ENCODE results near the gene RIMOC1.
"Not testable (repeated sequence)": the region's sequence is repeated elsewhere in the genome, so short reads cannot be mapped to it uniquely, and the experiment has no call there.

The RIMOC1 gene

DNA sequence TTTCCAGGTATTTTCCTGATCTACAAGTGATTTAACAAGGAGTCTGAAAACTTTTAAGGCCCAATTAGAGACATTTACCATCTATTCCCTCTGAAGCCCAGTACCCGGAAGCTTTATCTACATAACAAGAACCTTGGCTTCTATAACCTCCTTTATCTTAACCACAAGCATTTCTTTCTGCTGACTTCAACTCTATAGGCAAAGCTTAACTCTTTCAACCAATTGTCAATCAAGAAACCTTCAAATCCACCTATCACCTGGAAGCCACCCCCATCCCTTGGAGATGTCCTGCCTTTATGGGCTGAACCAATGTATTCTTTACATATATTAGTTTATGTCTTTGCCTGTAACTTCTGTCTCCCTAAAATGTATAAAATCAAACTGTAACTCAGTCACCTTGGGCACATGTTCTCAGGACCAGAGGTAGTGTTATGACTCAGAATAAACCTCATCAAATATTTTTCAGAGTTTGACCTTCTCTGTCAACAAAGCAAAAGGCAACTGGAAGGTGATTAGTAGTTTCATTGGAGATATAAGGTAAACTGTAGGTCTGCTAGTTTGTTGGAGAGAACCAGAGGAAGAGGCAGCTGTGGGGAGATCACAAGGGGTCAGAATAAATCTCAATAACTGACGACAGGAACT is 13.0 kb upstream of the RIMOC1 start:
- DNase-seq (ENCODE audit: low read depth in 2 of 2): no peak

DNA sequence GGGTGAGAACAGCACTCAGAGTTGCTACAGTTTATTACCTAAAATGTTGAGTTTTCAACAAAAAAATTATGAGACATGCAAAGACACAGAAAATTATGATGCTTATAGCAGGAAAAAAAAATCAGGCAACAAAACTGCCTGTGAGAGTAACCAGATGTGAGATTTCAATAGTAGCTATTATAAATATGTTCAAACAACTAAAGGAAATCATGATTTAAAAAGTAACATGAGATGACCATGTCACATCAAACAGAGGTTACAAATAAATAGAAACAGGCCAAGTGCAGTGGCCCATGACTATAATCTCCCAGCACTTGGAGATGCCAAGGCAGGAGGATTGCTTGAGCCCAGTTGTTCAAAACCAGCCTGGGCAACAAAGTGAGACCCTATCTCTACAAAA is 12.1 kb upstream of the RIMOC1 start:
- no peak for DNase-seq (ENCODE audit: low read depth in 2 of 2)

DNA sequence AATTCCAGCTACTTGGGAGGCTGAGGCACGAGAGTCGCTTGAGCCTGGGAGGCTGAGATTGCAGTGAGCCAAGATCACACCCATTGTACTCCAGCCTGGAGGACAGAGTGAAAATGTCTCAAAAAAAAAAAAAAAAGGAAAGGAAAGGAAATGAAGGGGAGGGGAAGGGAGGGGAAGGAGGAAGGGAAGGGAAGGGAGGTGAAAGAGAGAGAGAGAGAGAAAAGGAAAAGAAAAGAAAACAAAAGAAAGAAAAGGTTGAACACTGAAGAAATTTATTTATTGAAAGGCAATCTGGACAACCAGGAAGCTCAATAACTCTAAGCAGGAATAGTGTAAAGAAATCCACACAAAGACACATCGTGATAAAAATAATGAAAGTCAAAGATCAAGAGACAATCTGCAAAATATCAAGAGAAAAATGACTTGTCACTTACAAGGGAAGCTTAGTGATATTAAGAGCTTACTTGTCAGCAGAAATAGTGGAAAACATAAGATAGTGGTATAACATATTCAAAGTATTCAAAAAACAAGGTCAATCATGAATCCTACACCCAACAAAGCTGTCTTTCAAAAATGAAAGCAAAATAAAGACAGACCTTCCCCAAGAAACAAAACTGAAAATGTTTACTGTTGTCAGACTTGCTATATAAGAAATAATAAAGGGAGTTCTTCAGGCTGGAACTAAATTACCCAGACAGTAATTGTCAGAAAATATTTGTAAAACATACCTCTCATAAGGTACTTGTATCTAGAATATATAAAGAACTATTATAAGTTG is 10.9 kb upstream of the RIMOC1 start:
- no peak for DNase-seq (ENCODE audit: low read depth in 2 of 2)

- DNase-seq (ENCODE audit: low read depth in 2 of 2): no peak
Observed at GRCh38 chr5:41896230-41896629, 7.9 kb upstream of the RIMOC1 start.

- DNase-seq (ENCODE audit: low read depth in 2 of 2): no peak
Observed at GRCh38 chr5:41903382-41903891, 707 bp upstream of the RIMOC1 start.

GRCh38 chr5:41906151-41906550 is 2.0 kb downstream of the RIMOC1 start:
- no peak for DNase-seq (ENCODE audit: low read depth in 2 of 2)

DNA sequence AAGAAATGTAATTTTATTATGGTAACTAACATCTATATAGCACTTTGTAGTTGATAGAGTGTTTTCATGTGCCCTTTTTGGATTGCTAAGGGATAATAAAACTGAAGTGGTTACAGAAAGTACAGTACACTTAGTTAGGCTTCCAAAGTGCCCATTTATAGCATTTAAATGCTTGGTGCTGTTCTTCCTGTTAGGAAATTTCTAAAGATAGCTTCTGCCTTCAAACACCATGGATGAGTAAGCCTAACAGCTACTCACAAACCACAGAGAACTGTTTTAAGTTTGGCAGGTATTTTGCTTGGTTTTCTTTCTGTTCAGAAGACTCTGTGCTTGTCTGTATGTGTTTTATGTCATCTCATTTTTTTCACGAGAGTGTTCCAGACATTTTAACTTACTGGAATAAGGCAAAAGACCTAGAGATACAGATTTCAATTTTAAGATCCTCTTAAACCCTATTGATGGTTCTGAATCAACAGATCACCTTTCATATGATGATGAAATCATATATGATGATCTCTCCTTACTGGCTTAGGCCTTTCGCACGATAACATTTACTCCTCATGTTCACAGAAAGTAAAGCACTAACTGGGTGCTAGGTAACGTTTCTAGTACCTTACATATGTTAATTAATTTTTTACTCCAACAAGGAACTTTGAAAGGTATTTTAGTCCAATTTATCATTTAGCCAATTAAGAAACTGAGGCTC is 4.4 kb downstream of the RIMOC1 start:
- peak in 1 of 2 experiments; percentile 13 for DNase-seq (ENCODE audit: low read depth in 2 of 2)

GRCh38 chr5:41918105-41918504 is 14.0 kb downstream of the RIMOC1 start:
- DNase-seq (ENCODE audit: low read depth in 2 of 2): no peak

DNA sequence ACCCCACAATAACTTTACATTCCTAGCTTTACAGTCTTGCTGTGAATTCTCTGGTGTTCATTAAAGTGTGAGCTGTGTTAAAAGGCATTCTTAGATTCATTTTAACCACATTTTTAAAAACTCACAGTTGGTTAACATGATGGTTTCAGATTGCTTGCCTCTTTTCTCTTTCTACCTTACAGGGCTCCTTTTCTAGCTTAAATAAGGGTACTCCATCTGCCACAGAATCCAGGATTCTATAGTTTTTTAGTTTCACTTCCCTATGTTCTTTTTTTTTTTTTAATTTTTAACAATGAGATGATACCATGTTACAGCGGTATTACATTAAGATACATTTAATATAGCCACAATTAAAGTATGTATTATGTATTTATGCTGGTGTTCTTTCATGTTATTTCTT is 17.0 kb downstream of the RIMOC1 start:
- DNase-seq (ENCODE audit: low read depth in 2 of 2): no peak

GRCh38 chr5:41921874-41922273 is 17.7 kb downstream of the RIMOC1 start:
- no peak for DNase-seq (ENCODE audit: low read depth in 2 of 2)

DNA sequence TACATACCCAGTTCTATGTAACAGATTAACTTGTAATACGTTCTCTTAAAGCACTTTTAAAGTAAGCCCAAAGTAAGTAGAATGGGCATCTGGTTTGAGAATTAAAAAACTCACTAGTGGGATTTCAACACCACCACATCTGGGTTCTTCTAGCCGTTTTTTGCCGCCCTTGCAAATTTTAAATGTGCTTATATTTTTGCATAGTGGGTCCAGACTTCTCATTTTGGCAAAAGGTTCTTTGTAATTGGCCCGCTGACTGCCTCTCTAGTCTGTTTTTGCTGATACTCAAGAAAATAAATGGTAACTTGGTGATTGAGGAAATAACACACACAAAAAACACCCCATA is 20.4 kb downstream of the RIMOC1 start:
- DNase-seq (ENCODE audit: low read depth in 2 of 2): no peak

DNA sequence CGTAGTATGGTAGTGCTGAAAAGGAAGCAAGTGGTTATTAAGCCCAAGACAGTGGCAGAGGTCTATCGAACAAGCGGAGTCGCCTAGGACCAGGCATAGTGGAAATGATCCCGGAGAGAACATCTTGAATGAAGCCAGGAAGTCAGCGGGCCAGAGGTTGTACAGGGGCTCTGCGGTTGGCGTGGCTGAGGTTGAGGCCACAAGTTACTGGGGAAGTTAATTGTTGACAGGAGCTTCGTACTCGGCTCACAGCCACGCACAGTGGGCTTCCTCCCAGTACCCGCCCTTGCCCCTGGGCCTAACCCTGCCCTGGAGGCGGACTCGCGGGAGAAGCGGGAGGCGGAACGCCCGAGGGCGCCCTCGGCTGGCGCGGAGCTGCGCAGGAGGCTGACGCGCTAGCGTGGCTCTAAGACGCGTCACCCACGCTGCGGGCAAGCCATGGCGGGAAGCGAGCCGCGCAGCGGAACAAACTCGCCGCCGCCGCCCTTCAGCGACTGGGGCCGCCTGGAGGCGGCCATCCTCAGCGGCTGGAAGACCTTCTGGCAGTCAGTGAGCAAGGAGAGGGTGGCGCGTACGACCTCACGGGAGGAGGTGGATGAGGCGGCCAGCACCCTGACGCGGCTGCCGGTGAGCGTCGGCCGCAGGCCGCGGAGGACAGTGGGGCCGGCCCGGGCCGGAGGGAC is 20.9 kb downstream of the RIMOC1 start, which contains the start of gene FBXO4:
Gene FBXO4, plus strand, starts transcription at position 410 of the 683 bp plus-strand sequence. Its CDS starts 29 bp downstream, at position 439.
- DNase-seq (ENCODE audit: low read depth in 2 of 2): peak; percentile 45 to 49

GRCh38 chr5:41925555-41925951 is 21.4 kb downstream of the RIMOC1 start:
- DNase-seq (ENCODE audit: low read depth in 2 of 2): peak in 1 of 2 experiments; percentile 6

DNA sequence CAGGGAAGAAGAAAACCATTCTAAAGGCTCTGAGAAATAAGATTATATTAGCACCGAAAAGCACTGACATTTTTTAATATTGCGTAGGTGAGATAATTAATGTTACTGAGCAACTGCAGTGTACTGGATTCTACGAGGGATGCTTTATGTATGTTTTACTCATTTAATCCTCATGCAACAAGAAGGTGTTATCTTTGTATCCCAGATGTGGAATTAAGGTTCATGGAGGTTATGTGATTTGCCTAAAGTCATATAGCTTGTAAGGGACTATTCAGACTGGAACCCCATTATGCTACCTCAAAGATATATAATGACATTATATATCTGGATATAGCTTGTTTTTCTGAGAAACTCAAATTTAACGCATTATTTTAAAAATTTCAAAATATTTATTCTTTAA is 23.5 kb downstream of the RIMOC1 start:
- DNase-seq (ENCODE audit: low read depth in 2 of 2): no peak

- DNase-seq (ENCODE audit: low read depth in 2 of 2): no peak
Observed at GRCh38 chr5:41929035-41929434, 24.9 kb downstream of the RIMOC1 start.

- no peak for DNase-seq (ENCODE audit: low read depth in 2 of 2)
Observed at GRCh38 chr5:41932770-41933169, 28.6 kb downstream of the RIMOC1 start.

DNA sequence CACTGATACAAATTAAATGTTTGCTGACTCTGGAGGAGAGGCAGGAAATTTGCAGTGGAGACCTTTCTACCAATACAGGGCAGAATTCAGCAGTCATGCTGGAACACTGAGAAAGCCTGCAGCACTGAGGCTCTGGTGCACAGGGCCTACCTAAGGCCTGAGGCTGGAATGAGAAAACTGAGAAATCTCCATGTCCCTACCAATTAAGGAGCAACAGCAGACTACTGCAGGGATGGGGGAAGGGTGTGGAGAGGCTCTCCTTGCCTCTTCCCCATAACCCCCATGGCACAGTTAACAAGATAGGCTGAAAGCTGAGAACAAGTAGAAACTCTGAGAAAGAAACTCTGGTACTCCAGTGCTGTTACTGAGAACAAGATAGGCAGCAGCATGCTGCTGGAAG is 31.4 kb downstream of the RIMOC1 start:
- DNase-seq (ENCODE audit: low read depth in 2 of 2): no peak

DNA sequence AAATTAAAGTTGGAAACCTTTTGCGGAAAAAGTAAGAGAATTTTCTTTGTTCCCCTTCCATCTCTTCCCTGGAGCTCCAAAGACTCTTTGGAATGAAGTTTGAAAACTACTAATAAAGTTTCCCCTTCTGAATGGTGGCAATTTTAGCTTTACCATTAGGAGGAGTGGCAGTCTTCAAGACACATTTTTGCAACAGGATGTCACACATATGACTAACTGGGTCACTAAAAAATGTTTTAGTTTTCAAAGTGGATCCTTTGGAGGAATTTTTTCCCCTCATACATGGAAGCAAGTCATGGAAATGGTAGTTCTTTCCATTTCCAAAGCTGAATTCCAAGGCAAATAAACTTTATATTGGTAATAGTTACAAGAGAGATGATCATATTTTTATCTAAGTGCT is 36.5 kb downstream of the RIMOC1 start:
- DNase-seq (ENCODE audit: low read depth in 2 of 2): no peak

DNA sequence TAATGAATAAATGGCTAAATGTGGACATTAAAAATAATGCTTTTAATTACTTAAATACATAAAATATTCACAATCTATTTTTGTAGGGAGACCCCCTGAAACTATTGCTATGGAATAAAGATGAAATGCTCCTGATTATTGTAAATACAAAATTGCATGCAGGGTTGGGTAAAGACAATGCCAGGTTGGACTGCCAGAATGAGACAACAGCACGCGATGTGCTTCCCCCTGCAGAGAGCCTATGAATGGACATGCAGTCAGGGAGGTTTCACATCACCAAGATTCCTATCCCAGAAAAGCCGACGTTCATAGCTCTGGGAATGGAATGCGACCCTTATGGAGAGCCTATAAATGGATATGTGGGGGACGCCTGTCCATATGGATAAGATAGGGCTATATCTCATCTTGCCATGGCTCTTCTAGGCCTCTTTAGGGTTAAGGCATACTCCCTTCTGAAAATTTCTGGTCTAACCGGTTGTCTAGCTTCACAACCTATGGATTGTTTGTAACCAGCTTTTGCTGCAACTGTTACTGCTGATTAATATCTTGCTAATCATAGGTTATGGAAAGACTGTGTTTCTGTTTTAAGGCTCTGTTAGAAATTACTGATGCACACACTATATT is 41.3 kb downstream of the RIMOC1 start:
- DNase-seq (ENCODE audit: low read depth in 2 of 2): not testable (repeated sequence)

DNA sequence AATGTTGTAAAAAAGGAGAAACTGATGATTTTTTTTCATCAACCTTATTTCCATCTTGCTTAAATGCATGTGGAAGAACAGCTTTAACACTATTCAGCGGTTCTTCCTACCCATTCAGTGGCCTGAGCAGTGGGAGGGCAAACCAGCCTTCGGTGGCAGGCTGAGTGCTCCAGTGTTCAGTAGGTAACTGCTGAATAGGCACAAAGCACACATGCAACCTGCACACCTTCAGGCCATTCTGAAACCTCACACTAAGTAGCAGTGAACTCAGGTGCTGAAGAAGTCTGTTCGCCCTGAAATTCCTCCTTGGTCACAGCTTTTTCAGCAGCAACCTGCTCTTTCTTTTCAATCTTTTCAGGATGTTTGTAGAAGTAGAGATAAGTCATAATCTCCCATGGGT is 47.1 kb downstream of the RIMOC1 start:
- no peak for DNase-seq (ENCODE audit: low read depth in 2 of 2)
